Measurements from ENCODE around the gene PPEF2. TPM values are rescaled to one million over a fixed set of nuclear protein-coding genes. Genes with fewer than 3 reads are reported as not detected.

The PPEF2 gene
- total RNA-seq, 1 donor from 2014 or later: not detected

GRCh38 chr4:75869100-75869499 is 33.2 kb downstream of the PPEF2 start:
- intact Hi-C loops (cut with DNase I): no loop called here
- TF ChIP-seq POLR2AphosphoS5 (IDR thresholded peaks at IDR 0.05; ENCODE audit: insufficient read depth in 1 of 2, low read depth in 1 of 2) (no peak), POLR2A (IDR thresholded peaks at IDR 0.05) (no peak)
- TF ChIP-seq, protein P1, sequence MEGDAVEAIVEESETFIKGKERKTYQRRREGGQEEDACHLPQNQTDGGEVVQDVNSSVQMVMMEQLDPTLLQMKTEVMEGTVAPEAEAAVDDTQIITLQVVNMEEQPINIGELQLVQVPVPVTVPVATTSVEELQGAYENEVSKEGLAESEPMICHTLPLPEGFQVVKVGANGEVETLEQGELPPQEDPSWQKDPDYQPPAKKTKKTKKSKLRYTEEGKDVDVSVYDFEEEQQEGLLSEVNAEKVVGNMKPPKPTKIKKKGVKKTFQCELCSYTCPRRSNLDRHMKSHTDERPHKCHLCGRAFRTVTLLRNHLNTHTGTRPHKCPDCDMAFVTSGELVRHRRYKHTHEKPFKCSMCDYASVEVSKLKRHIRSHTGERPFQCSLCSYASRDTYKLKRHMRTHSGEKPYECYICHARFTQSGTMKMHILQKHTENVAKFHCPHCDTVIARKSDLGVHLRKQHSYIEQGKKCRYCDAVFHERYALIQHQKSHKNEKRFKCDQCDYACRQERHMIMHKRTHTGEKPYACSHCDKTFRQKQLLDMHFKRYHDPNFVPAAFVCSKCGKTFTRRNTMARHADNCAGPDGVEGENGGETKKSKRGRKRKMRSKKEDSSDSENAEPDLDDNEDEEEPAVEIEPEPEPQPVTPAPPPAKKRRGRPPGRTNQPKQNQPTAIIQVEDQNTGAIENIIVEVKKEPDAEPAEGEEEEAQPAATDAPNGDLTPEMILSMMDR (IDR thresholded peaks at IDR 0.05): no peak
- no peaks in the 10 kb centered on the region for H3K4me1 ChIP-seq

GRCh38 chr4:75867130-75867529 is 35.1 kb downstream of the PPEF2 start:
- no peaks in the 10 kb centered on the region for H3K27me3 ChIP-seq
- TF ChIP-seq, protein P1 (IDR thresholded peaks at IDR 0.05): no peak
- no peak for TF ChIP-seq POLR2A (IDR thresholded peaks at IDR 0.05)
- no peaks in the 10 kb centered on the region for H3K9me3 ChIP-seq
- intact Hi-C loops (cut with DNase I): no loop called here
- DNase-seq (ENCODE audit: extremely low spot score in 2 of 2): no peak
- no peak overlapping the region for H3K4me3 ChIP-seq
- no peak overlapping the region for H3K27ac ChIP-seq
- H3K4me1 ChIP-seq: no peaks in the 10 kb centered on the region
- H3K36me3 ChIP-seq: no peaks in the 10 kb centered on the region

More at GRCh38 chr4:75869100-75869499, 33.2 kb downstream of the PPEF2 start:
- Histone ChIP-seq H3K27me3 (no peaks in the 10 kb centered on the region), H3K36me3 (no peaks in the 10 kb centered on the region), H3K9me3 (no peaks in the 10 kb centered on the region), H3K4me3 (no peak overlapping the region), H3K27ac (no peak overlapping the region)
- DNase-seq (ENCODE audit: extremely low spot score in 2 of 2): no peak

DNA sequence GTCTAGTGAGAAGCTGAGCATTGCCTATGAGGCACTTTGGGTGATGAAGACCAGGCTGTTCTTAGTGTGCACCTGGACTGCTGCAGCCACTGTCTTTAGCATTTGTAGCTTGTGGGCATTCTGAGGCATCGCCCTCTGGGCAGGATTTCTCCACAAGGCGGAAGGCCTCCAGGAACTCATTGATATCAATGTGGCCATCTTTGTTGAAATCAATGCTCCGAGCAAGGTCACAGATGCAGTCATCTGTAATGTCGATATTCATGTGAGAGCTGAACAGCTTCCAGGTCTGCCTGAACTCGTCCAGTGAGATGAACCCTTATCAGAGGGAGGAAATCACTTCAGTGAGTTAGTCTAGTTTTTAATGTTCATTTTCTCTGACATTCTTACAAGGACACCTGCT is 41.6 kb downstream of the PPEF2 start:
- TF ChIP-seq, protein P1 (IDR thresholded peaks at IDR 0.05): no peak
- no peak for TF ChIP-seq POLR2AphosphoS5 (IDR thresholded peaks at IDR 0.05; ENCODE audit: insufficient read depth in 1 of 2, low read depth in 1 of 2)
- no peak for TF ChIP-seq POLR2A (IDR thresholded peaks at IDR 0.05)
- Histone ChIP-seq H3K4me1 (no peaks in the 10 kb centered on the region), H3K36me3 (no peaks in the 10 kb centered on the region), H3K27me3 (no peaks in the 10 kb centered on the region), H3K9me3 (no peaks in the 10 kb centered on the region), H3K4me3 (no peak overlapping the region), H3K27ac (no peak overlapping the region)
- no peak for DNase-seq (ENCODE audit: extremely low spot score in 2 of 2)
- intact Hi-C loops (cut with DNase I): no loop called here

DNA sequence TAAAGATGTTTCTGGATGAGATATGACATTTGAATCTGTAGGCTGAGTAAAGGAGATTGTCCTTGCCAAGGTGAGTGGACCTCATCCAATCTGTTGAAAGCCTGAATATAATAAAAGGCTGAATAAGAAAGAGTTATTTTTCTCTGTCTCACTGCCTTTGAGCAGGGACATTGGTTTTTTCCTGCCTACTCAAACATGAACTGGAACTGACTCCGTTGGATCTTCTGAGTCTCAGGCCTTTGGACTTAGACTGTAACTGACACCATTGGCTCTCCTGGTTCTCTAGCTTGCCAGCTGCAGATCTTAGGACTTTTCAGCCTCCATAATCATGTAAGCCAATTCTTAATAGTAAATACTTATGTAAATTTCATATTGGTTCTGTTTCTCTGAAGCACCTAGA is 43.5 kb downstream of the PPEF2 start:
- TF ChIP-seq POLR2AphosphoS5 (IDR thresholded peaks at IDR 0.05; ENCODE audit: insufficient read depth in 1 of 2, low read depth in 1 of 2) (no peak), POLR2A (IDR thresholded peaks at IDR 0.05) (no peak)
- TF ChIP-seq, protein P1 (IDR thresholded peaks at IDR 0.05): no peak
- DNase-seq (ENCODE audit: extremely low spot score in 2 of 2): no peak
- no peaks in the 10 kb centered on the region for H3K9me3 ChIP-seq
- H3K27ac ChIP-seq: no peak overlapping the region
- H3K4me1 ChIP-seq: no peaks in the 10 kb centered on the region
- intact Hi-C loops (cut with DNase I): no loop called here
- H3K27me3 ChIP-seq: no peaks in the 10 kb centered on the region
- H3K4me3 ChIP-seq: no peak overlapping the region
- H3K36me3 ChIP-seq: no peaks in the 10 kb centered on the region

DNA sequence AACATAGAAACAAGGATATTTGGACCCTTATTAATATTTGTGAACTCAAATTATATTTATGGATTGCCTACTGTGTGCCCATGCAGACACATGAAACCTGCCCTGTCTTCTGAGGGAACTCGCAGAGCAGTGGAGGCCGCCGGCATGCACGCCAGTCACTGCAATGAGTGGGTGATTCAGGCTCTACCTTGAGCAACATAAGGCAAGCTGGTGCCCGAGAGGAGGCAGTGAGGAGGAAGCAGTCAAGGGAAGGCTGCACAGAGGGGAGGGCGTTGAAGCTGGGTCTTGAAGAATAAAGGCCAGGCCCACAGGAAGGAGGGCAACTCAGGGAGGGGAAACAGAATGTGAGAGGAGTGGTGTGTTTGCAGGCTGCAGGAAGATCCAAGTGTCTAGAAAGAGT is 52.8 kb downstream of the PPEF2 start:
- Histone ChIP-seq H3K27ac (no peak overlapping the region), H3K36me3 (no peaks in the 10 kb centered on the region), H3K4me1 (peaks cover 6% of the 10 kb centered on the region), H3K9me3 (no peaks in the 10 kb centered on the region), H3K27me3 (no peaks in the 10 kb centered on the region), H3K4me3 (no peak overlapping the region)
- TF ChIP-seq POLR2A (IDR thresholded peaks at IDR 0.05): no peak
- DNase-seq (ENCODE audit: extremely low spot score in 2 of 2): no peak
- intact Hi-C loops (cut with DNase I): no loop called here

DNA sequence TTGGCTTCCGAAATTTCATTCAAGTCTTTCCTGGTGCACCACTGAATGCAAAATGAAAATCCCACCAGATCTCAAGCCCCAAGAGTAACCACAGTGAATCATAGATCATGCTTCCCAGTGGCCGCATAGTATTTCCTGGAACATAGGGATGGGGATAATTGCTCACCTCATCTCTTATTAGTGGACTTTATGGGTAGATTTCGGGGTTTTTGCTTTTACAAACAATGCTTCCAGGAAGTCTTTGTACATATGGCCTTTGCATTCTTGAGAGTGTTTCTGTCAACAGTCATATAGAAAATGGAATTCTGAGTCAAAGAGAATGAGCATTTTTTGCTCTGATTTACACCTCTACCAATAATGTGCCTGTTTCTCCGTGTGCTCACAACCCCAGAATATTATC is 53.4 kb downstream of the PPEF2 start:
- intact Hi-C loops (cut with DNase I): no loop called here
- TF ChIP-seq, protein P1 (IDR thresholded peaks at IDR 0.05): no peak
- TF ChIP-seq POLR2A (IDR thresholded peaks at IDR 0.05) (no peak), POLR2AphosphoS5 (IDR thresholded peaks at IDR 0.05; ENCODE audit: insufficient read depth in 1 of 2, low read depth in 1 of 2) (no peak)
- no peak overlapping the region for H3K4me3 ChIP-seq
- no peaks in the 10 kb centered on the region for H3K36me3 ChIP-seq
- H3K27ac ChIP-seq: no peak overlapping the region
- DNase-seq (ENCODE audit: extremely low spot score in 2 of 2): no peak
- no peaks in the 10 kb centered on the region for H3K9me3 ChIP-seq
- H3K4me1 ChIP-seq: peaks cover 9% of the 10 kb centered on the region
- no peaks in the 10 kb centered on the region for H3K27me3 ChIP-seq
